Measurements from ENCODE around the gene ESPNL.

ESPNL gene

DNA sequence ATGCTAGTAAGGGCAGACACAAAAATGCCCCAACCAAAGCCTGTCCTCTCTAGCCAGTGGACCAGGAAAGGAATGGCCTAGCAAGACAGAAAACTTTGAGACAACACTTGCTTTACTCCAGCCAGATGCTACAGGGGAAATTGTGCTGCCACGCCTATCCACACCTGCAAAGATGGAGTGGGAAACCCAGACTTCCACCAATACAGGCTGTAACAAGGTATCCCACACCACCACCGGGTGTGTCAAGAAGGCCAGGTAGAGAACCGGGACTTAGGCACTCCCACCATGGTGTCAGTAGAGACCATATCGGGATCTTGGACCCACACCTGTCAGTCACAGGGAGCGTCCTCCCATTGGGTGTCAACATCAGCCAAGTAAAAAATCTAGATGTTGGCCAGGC is 16.2 kb upstream of the ESPNL start:
- Histone ChIP-seq H3K23ac (ENCODE audit: low read length) (no peak overlapping the region), H2BK5ac (ENCODE audit: low read depth, low read length, poor library complexity) (no peak overlapping the region), H4K12ac (ENCODE audit: low read depth, low read length) (no peak overlapping the region)

GRCh38 chr2:238084761-238085160 is 15.4 kb upstream of the ESPNL start:
- H2AFZ ChIP-seq (ENCODE audit: insufficient read depth, low read length, poor library complexity): no peak overlapping the region
- no peak overlapping the region for H3K4me2 ChIP-seq (ENCODE audit: low read length)
- no peak overlapping the region for H4K12ac ChIP-seq (ENCODE audit: low read depth, low read length)
- H3K4me3 ChIP-seq (ENCODE audit: low read depth, low read length): no peak overlapping the region
- H4K91ac ChIP-seq (ENCODE audit: low read depth, low read length): no peak overlapping the region
- no peak overlapping the region for H2BK12ac ChIP-seq (ENCODE audit: low read length)
- H3K4ac ChIP-seq (ENCODE audit: low read depth, low read length): no peak overlapping the region
- no peak for DNase-seq
- peaks cover 16 to 20% of the 10 kb centered on the region in 2 experiments for H3K36me3 ChIP-seq (ENCODE audit: control insufficient read depth in 1 of 2, insufficient read depth in 2 of 2, low read length in 2 of 2)
- H2BK5ac ChIP-seq (ENCODE audit: low read depth, low read length, poor library complexity): no peak overlapping the region
- H3K79me1 ChIP-seq (ENCODE audit: low read length): no peaks in the 10 kb centered on the region
- no peak overlapping the region for H3K27ac ChIP-seq (ENCODE audit: low read depth, low read length)
- no peak overlapping the region for H2AK5ac ChIP-seq (ENCODE audit: low read length)
- H2BK120ac ChIP-seq (ENCODE audit: insufficient read depth, low read length, poor library complexity): no peak overlapping the region
- H3K18ac ChIP-seq (ENCODE audit: low read length): no peak overlapping the region
- WGBS (ENCODE audit: extremely low coverage, insufficient coverage, insufficient read length): no CpG with 5 or more reads among the region's 7 CpGs
- H3K23ac ChIP-seq (ENCODE audit: low read length): no peak overlapping the region
- no peaks in the 10 kb centered on the region for H3K4me1 ChIP-seq (ENCODE audit: control insufficient read depth in 1 of 2, insufficient read depth in 2 of 2, low read length in 2 of 2)
- H4K8ac ChIP-seq (ENCODE audit: low read depth, low read length): no peak overlapping the region
- H3K9me3 ChIP-seq (ENCODE audit: insufficient read depth, low read depth, low read length): no peaks in the 10 kb centered on the region
- no peak overlapping the region for H3K9ac ChIP-seq (ENCODE audit: low read length)
- no peaks in the 10 kb centered on the region for H3K27me3 ChIP-seq (ENCODE audit: insufficient read depth, low read length)
- H3K79me2 ChIP-seq (ENCODE audit: control insufficient read depth, insufficient read depth, low read length, poor library complexity): no peaks in the 10 kb centered on the region
- H3K14ac ChIP-seq (ENCODE audit: low read length): no peak overlapping the region

More for the DNA sequence above, 16.2 kb upstream of the ESPNL start:
- Histone ChIP-seq H3K9me3 (ENCODE audit: insufficient read depth, low read depth, low read length) (no peaks in the 10 kb centered on the region), H3K4me2 (ENCODE audit: low read length) (no peak overlapping the region), H3K79me2 (ENCODE audit: control insufficient read depth, insufficient read depth, low read length, poor library complexity) (no peaks in the 10 kb centered on the region), H3K36me3 (ENCODE audit: control insufficient read depth in 1 of 2, insufficient read depth in 2 of 2, low read length in 2 of 2) (peaks cover 16 to 20% of the 10 kb centered on the region in 2 experiments), H2AK5ac (ENCODE audit: low read length) (no peak overlapping the region), H3K18ac (ENCODE audit: low read length) (no peak overlapping the region), H3K79me1 (ENCODE audit: low read length) (no peaks in the 10 kb centered on the region), H4K91ac (ENCODE audit: low read depth, low read length) (no peak overlapping the region), H2BK12ac (ENCODE audit: low read length) (no peak overlapping the region), H2BK120ac (ENCODE audit: insufficient read depth, low read length, poor library complexity) (no peak overlapping the region), H4K8ac (ENCODE audit: low read depth, low read length) (no peak overlapping the region), H3K4ac (ENCODE audit: low read depth, low read length) (no peak overlapping the region), H3K9ac (ENCODE audit: low read length) (peak overlapping the region; percentile 5), H3K27ac (ENCODE audit: low read depth, low read length) (no peak overlapping the region), H3K14ac (ENCODE audit: low read length) (no peak overlapping the region), H3K4me1 (ENCODE audit: control insufficient read depth in 1 of 2, insufficient read depth in 2 of 2, low read length in 2 of 2) (no peaks in the 10 kb centered on the region), H3K27me3 (ENCODE audit: insufficient read depth, low read length) (no peaks in the 10 kb centered on the region), H3K4me3 (ENCODE audit: low read depth, low read length) (no peak overlapping the region), H2AFZ (ENCODE audit: insufficient read depth, low read length, poor library complexity) (no peak overlapping the region)
- no CpG with 5 or more reads among the region's 5 CpGs for WGBS (ENCODE audit: extremely low coverage, insufficient coverage, insufficient read length)
- DNase-seq: no peak

DNA sequence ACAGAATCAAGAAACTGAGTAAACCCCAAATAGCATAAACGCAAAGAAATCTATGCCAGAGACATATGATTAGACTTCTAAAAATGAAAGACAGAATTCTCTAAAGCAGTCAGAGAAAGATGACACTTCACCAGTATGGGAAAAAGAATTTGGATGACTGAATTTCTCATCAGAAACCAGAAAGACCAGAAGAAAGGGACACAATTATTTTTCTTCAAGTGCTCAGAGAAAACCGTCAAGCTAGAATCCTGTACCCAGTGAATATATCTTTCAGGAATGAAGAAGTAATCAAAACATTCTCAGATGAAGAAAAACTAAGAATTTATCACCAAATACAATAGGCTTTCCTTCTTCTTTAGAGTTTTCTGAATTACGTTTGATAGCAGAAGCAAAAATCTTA is 14.2 kb upstream of the ESPNL start:
- H3K18ac ChIP-seq (ENCODE audit: low read length): no peak overlapping the region
- no peak overlapping the region for H2AFZ ChIP-seq (ENCODE audit: insufficient read depth, low read length, poor library complexity)
- no peaks in the 10 kb centered on the region for H3K79me2 ChIP-seq (ENCODE audit: control insufficient read depth, insufficient read depth, low read length, poor library complexity)
- H3K9me3 ChIP-seq (ENCODE audit: insufficient read depth, low read depth, low read length): no peaks in the 10 kb centered on the region
- H4K12ac ChIP-seq (ENCODE audit: low read depth, low read length): no peak overlapping the region
- H3K27ac ChIP-seq (ENCODE audit: low read depth, low read length): no peak overlapping the region
- no peak overlapping the region for H3K4ac ChIP-seq (ENCODE audit: low read depth, low read length)
- no peaks in the 10 kb centered on the region for H3K79me1 ChIP-seq (ENCODE audit: low read length)
- no peak overlapping the region for H2BK12ac ChIP-seq (ENCODE audit: low read length)
- H4K91ac ChIP-seq (ENCODE audit: low read depth, low read length): no peak overlapping the region
- H2AK5ac ChIP-seq (ENCODE audit: low read length): no peak overlapping the region
- no peak overlapping the region for H3K4me2 ChIP-seq (ENCODE audit: low read length)
- DNase-seq: peak; percentile 7 to 63
- H3K9ac ChIP-seq (ENCODE audit: low read length): no peak overlapping the region
- WGBS (ENCODE audit: extremely low coverage, insufficient coverage, insufficient read length): no CpG with 5 or more reads among the region's 3 CpGs
- H2BK5ac ChIP-seq (ENCODE audit: low read depth, low read length, poor library complexity): no peak overlapping the region
- no peaks in the 10 kb centered on the region for H3K27me3 ChIP-seq (ENCODE audit: insufficient read depth, low read length)
- H3K4me3 ChIP-seq (ENCODE audit: low read depth, low read length): no peak overlapping the region
- no peak overlapping the region for H4K8ac ChIP-seq (ENCODE audit: low read depth, low read length)
- H3K4me1 ChIP-seq (ENCODE audit: control insufficient read depth in 1 of 2, insufficient read depth in 2 of 2, low read length in 2 of 2): no peaks in the 10 kb centered on the region
- H3K36me3 ChIP-seq (ENCODE audit: control insufficient read depth in 1 of 2, insufficient read depth in 2 of 2, low read length in 2 of 2): peaks cover 16% of the 10 kb centered on the region in 2 experiments
- no peak overlapping the region for H2BK120ac ChIP-seq (ENCODE audit: insufficient read depth, low read length, poor library complexity)
- no peak overlapping the region for H3K14ac ChIP-seq (ENCODE audit: low read length)
- no peak overlapping the region for H3K23ac ChIP-seq (ENCODE audit: low read length)

- Histone ChIP-seq H3K79me2 (ENCODE audit: control insufficient read depth, insufficient read depth, low read length, poor library complexity) (no peaks in the 10 kb centered on the region), H2BK120ac (ENCODE audit: insufficient read depth, low read length, poor library complexity) (no peak overlapping the region)
- WGBS (ENCODE audit: extremely low coverage, insufficient coverage, insufficient read length): no CpG with 5 or more reads among the region's 2 CpGs
Measured at GRCh38 chr2:238087211-238087610, 12.9 kb upstream of the ESPNL start.

More at GRCh38 chr2:238087211-238087610, 12.9 kb upstream of the ESPNL start:
- Histone ChIP-seq H3K4me1 (ENCODE audit: control insufficient read depth in 1 of 2, insufficient read depth in 2 of 2, low read length in 2 of 2) (no peaks in the 10 kb centered on the region), H3K79me1 (ENCODE audit: low read length) (no peaks in the 10 kb centered on the region), H2AK5ac (ENCODE audit: low read length) (no peak overlapping the region), H2AFZ (ENCODE audit: insufficient read depth, low read length, poor library complexity) (no peak overlapping the region), H3K36me3 (ENCODE audit: control insufficient read depth in 1 of 2, insufficient read depth in 2 of 2, low read length in 2 of 2) (peaks cover 5 to 12% of the 10 kb centered on the region in 2 experiments), H4K8ac (ENCODE audit: low read depth, low read length) (no peak overlapping the region), H2BK12ac (ENCODE audit: low read length) (no peak overlapping the region), H4K12ac (ENCODE audit: low read depth, low read length) (no peak overlapping the region), H3K4ac (ENCODE audit: low read depth, low read length) (no peak overlapping the region), H3K14ac (ENCODE audit: low read length) (no peak overlapping the region), H3K27me3 (ENCODE audit: insufficient read depth, low read length) (no peaks in the 10 kb centered on the region), H4K91ac (ENCODE audit: low read depth, low read length) (no peak overlapping the region), H3K9ac (ENCODE audit: low read length) (no peak overlapping the region), H3K9me3 (ENCODE audit: insufficient read depth, low read depth, low read length) (no peaks in the 10 kb centered on the region), H3K27ac (ENCODE audit: low read depth, low read length) (no peak overlapping the region), H3K23ac (ENCODE audit: low read length) (no peak overlapping the region), H3K4me2 (ENCODE audit: low read length) (no peak overlapping the region), H3K18ac (ENCODE audit: low read length) (no peak overlapping the region), H2BK5ac (ENCODE audit: low read depth, low read length, poor library complexity) (no peak overlapping the region), H3K4me3 (ENCODE audit: low read depth, low read length) (no peak overlapping the region)
- no peak for DNase-seq

All from trophoblast cell (in vitro differentiated cells and primary cell).